Medulla oblongata (tissue), 1 donor: Measurements from ENCODE around the gene BACH2.
"Not testable (repeated sequence)": the region's sequence is repeated elsewhere in the genome, so short reads cannot be mapped to it uniquely, and the experiment has no call there.

Experiments used
- DNase-seq: peaks from one replicate; pipeline ENCODE4 v3.0.0-alpha.2; 2015; ENCODE audit errors: extremely low spot score

Gene BACH2

DNA sequence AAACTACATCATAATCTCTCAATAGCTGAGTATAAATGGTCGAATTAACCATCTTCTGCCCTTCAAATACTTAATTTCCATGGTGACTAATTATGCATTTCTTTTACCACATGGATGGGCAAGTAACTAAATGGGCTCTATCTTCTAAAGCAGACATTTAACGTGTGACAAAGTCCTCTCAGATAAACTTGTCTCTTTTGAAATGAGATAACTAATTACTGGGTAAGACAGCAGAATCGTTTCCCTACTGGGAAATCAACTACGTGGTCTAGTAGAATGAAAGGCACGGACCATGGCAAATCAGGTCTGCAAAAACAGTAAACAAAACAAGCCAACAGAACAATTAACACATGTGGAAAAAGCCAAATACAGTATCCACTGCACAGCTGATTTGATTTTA lies 137.7 kb downstream of the BACH2 start:
- no peak for DNase-seq

DNA sequence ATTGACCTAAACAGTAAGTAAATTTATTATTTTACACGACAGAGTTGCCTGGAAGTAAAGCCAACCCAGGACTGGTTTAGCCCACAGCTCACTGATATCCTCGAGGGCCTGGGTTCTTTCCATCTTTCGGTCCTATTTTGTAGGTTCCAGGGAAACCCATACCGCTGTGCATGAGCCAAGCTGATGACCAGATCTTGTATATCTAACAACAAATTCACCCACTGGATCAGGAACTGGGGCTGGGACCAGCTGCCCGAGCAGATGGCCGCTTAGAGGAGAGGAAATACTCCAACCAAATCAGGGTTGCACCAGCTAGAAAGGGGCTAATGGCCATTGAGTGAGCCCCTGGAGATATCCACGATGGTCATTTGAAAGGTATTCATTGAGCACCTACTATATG lies 139.2 kb downstream of the BACH2 start:
- DNase-seq: no peak

DNA sequence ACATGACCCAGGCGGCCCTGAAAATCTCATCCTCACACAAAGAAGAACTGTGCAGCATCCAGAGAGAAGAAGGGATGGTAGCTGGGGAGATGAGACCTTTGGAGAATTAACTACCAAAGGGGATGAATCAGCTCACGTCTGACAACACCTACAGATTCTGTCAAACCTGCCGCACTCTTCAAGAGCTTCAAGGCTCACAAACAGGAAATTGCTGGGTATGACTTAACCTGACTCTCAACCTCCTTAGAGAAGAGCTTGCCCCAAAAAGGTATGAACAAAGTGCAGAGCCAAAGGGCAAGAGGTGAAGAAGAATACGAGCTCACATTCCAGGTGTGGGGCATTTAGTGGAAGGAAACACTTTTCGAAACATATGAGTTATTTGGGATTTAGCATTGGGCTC lies 139.8 kb downstream of the BACH2 start:
- no peak for DNase-seq

- DNase-seq: no peak
These were observed 141.7 kb downstream of the BACH2 start for GRCh38 chr6:90154755-90155470.

DNA sequence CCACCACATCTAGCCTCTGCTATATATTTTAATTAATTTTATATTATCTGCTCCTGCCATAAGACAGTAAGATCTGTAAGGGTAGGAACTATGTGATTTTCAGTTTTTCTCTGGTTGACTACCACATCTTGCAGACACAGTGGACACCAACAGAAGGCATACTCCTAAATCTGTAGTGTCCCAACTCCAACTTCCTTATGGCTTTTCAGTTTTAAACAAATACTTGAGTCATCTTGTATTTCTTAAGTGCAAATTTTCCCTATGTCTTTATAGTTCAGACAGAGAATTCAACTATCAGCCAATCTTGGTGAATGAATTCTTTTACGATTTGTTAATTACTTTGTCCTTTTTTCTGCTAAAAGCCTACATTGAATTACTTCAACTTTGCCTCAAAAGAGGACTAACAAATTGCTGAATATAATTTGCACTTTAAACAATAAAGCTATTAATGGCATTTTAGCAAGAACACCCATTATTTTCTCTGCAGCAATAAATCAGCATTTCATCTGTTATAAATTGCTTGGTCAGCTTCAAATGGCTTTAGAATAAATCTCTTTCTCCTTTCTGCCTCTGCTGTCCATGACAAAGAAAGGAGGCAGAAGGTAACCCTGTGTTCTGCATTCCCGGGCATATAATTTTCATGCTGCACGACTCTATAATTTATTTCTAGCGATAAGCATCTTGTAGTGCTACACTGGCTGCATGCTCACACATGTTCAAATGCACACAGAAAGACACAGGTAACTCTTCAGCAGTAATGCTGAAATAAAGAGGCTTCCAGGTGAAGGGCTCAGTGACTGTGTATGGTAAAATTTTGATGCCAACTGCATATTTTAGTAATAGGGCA lies 144.8 kb downstream of the BACH2 start:
- no peak for DNase-seq

DNA sequence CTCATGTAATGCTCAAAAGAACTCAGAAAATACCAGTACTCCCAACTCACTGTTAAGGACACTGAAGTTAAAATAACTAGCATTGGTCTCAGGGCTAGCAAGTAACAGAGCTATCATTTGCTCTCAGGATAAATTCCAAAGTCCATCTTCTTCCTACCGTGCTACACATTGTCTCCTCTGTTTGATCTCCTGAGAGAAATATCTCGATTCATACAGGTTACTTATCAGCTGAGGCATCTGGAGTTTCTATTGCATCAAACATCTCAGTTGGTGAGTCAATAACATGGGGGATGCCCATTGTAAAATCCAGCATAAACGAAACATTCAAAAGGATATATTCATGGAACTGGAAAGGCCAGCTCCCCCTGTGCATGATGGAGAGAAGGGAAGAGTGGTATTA lies 147.4 kb downstream of the BACH2 start:
- no peak for DNase-seq

DNA sequence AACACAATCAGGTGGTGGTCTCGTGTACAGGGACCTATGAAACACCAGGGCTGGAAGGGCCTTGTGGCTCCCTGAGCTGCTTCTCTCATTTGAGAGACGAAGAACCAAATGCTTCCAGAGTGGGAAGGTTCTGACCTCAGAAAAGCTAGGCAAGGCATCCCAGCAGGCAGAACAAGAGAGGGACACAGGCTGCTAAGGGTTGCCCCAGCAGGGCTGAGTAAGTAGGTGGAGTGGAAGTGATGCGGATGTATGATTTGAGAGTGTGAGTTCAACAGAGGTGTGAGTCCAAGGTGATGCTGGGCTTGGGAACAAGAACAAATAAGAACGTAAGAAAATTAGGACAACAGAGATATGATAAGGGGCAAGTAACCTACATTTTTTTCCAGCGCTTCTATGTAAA lies 147.8 kb downstream of the BACH2 start:
- no peak for DNase-seq

GRCh38 chr6:90146921-90147649 lies 149.6 kb downstream of the BACH2 start:
- DNase-seq: peak; percentile 62

DNA sequence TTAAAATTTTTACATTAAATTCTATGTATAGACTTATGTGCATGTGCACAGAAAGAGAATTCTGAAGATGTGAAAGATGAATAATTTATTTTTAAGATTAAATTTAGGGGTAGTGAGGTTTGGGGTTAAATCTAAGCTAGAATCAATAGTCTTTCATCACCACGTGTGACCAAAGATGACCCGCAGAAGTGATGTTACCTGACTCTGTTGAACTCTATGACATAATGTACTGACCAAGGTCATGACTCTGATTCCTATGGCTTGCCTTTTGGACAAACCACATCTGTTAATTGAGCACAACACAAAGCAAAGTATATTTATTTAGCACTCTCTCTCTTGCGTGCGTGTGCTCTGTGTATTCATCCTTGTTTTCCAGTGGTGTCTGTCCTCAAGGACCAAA lies 150.6 kb downstream of the BACH2 start:
- no peak for DNase-seq

GRCh38 chr6:90144928-90145555 lies 151.6 kb downstream of the BACH2 start:
- no peak for DNase-seq

GRCh38 chr6:90144396-90144795 lies 152.2 kb downstream of the BACH2 start:
- DNase-seq: no peak

- DNase-seq: no peak
These were observed 156.0 kb downstream of the BACH2 start for GRCh38 chr6:90140683-90141082.

DNA sequence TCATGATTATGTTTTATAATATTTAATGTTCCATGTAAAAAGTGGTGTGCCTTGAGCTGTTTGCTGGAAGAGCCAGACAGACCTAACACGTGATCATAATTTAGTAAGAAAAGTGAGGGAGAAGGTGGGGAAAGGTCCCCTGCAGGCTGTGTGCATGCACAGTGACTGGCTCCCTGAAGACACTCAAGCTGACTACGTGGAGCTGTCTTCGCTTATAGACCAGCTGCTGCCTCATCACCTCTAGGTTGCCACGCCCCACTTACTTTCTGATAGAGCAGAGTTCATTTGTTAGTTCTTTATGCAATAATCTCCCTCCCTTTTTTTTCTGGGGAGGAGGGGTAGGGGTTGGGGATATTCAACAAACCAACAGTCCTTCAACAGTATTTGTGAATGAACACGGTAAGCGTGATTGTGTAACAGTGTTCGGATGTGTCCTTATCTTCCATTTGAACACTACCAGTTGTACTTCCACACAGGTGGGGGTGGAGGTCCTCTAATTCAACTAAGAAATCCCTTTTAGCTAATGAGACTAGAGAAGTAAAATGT lies 157.3 kb downstream of the BACH2 start:
- DNase-seq: no peak

- DNase-seq: no peak
These were observed 159.6 kb downstream of the BACH2 start for GRCh38 chr6:90136837-90137568.

- DNase-seq: no peak
These were observed 160.5 kb downstream of the BACH2 start for GRCh38 chr6:90136176-90136575.

- DNase-seq: no peak
These were observed 161.0 kb downstream of the BACH2 start for GRCh38 chr6:90135667-90136066.

DNA sequence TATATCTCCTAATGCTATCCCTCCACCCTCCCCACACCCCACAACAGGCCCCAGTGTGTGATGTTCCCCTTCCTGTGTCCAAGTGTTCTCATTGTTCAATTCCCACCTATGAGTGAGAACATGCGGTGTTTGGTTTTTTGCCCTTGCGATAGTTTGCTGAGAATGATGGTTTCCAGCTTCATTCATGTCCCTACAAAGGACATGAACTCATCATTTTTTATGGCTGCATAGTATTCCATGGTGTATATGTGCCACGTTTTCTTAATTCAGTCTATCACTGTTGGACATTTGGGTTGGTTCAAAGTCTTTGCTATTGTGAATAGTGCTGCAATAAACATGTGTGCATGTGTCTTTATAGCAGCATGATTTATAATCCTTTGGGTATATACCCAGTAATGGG lies 163.0 kb downstream of the BACH2 start:
- DNase-seq: not testable (repeated sequence)

GRCh38 chr6:90131614-90132423 lies 164.8 kb downstream of the BACH2 start:
- no peak for DNase-seq

DNA sequence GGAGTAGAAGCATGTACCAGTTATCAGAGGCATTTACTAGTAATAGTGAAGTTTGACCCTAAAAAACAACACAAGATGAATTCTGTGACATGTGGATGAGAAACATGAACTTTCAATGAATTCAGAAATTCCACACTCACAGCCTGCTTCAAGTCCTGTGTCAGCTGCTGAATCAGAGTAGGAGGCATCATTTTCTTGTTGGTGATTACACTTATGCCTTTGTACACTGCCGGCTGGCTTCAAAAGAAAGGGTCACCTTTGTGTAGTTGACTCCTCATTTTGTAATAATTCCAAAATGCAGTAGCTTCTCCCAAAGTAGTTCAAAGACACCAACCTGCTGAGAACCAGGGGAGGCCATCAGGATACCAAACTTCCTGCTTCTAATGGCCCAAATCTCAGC lies 165.5 kb downstream of the BACH2 start:
- DNase-seq: no peak

DNA sequence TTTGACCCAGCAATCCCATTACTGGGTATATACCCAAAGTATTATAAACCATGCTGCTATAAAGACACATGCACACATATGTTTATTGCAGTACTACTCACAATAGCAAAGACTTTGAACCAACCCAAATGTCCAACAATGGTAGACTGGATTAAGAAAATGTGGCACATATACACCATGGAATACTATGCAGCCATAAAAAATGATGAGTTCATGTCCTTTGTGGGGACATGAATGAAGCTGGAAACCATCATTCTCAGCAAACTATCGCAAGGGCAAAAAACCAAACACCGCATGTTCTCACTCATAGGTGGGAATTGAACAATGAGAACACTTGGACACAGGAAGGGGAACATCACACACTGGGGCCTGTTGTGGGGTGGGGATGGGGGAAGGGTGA lies 168.0 kb downstream of the BACH2 start:
- DNase-seq: not testable (repeated sequence)
